DMS 273 (cell line): ENCODE data around the gene LYRM2.

ENCODE experiments used
- DNase-seq: peaks from one replicate; lab custom pipeline; 2025; ENCODE audit not compliant: unreplicated experiment; lab: John Stamatoyannopoulos, UW

Gene LYRM2

GRCh38 chr6:89596484-89596883 is 42.1 kb downstream of the LYRM2 start:
- DNase-seq = peak; percentile 7

- DNase-seq = no peak
These were observed 42.5 kb downstream of the LYRM2 start for GRCh38 chr6:89596056-89596455.

GRCh38 chr6:89591745-89592144 is 46.8 kb downstream of the LYRM2 start:
- no peak for DNase-seq

- DNase-seq = no peak
These were observed 48.4 kb downstream of the LYRM2 start for GRCh38 chr6:89590133-89590532.

- no peak for DNase-seq
These were observed 49.1 kb downstream of the LYRM2 start for GRCh38 chr6:89589297-89590025.

GRCh38 chr6:89585154-89585553 is 53.4 kb downstream of the LYRM2 start:
- DNase-seq = no peak

- DNase-seq = no peak
These were observed 54.0 kb downstream of the LYRM2 start for GRCh38 chr6:89584539-89584938.

GRCh38 chr6:89583559-89583958 is 55.0 kb downstream of the LYRM2 start:
- peak; percentile 70 for DNase-seq

GRCh38 chr6:89582669-89583325 is 55.8 kb downstream of the LYRM2 start:
- no peak for DNase-seq

- peak; percentile 48 for DNase-seq
These were observed 56.9 kb downstream of the LYRM2 start for GRCh38 chr6:89581689-89582088.

GRCh38 chr6:89580997-89581666 is 57.4 kb downstream of the LYRM2 start:
- DNase-seq = peak; percentile 19

- no peak for DNase-seq
These were observed 63.0 kb downstream of the LYRM2 start for GRCh38 chr6:89575562-89575960.

GRCh38 chr6:89574910-89575561 is 63.5 kb downstream of the LYRM2 start:
- no peak for DNase-seq

GRCh38 chr6:89567630-89568390 is 70.7 kb downstream of the LYRM2 start:
- no peak for DNase-seq

- no peak for DNase-seq
These were observed 71.5 kb downstream of the LYRM2 start for GRCh38 chr6:89566930-89567629.

- DNase-seq = peak; percentile 27
These were observed 72.3 kb downstream of the LYRM2 start for GRCh38 chr6:89566008-89566800.

- DNase-seq = peak; percentile 14
These were observed 73.7 kb downstream of the LYRM2 start for GRCh38 chr6:89564752-89565427.

- DNase-seq = no peak
These were observed 74.7 kb downstream of the LYRM2 start for GRCh38 chr6:89563866-89564265.
